Body of pancreas (tissue), 4 donors: ENCODE measurements around the gene ARHGEF40. TPM values are rescaled to one million over a fixed set of nuclear protein-coding genes. Genes with fewer than 3 reads are reported as not detected.

Experiments
- ATAC-seq: fragments of 150-250 bp; one replicate; pipeline ENCODE4 v1.9.1; 2016
- DNase-seq, 4 donors: peaks; one replicate each; pipeline ENCODE4 v3.0.0-alpha.2; 2019
- H3K27ac ChIP-seq, 4 donors: fragments of 200-600 bp; sonication (generic); 1 replicate in 3 of 4; 2 replicates in 1 of 4; pipeline versions ENCODE4 v1.5.1 to v1.6.1; 2016 to 2019; ENCODE audit warnings: mild to moderate bottlenecking in 1 of 4, mixed read lengths in 1 of 4, moderate library complexity in 1 of 4
- H3K27me3 ChIP-seq, 2 donors: fragments of 200-600 bp; sonication (generic); one replicate each; pipeline ENCODE4 v1.6.0; 2016; ENCODE audit warnings: mild to moderate bottlenecking in 1 of 2
- H3K36me3 ChIP-seq, 2 donors: fragments of 200-600 bp; sonication (generic); replicated peaks in 1 of 2; 2 replicates each; pipeline ENCODE4 v1.5.1; 2016; ENCODE audit warnings: low read depth in 2 of 2; ENCODE audit not compliant: insufficient read depth in 1 of 2
- H3K4me1 ChIP-seq: fragments of 200-600 bp; sonication (generic); one replicate; pipeline ENCODE4 v1.6.0; 2016
- H3K4me3 ChIP-seq, 2 donors: fragments of 200-600 bp; sonication (generic); 1 replicate in 1 of 2; 2 replicates in 1 of 2; pipeline ENCODE4 v1.5.1; 2016 to 2019
- H3K9me3 ChIP-seq, 3 donors: fragments of 200-600 bp; sonication (generic); 1 replicate in 2 of 3; 2 replicates in 1 of 3; pipeline ENCODE4 v1.5.1; 2016
- POLR2A ChIP-seq, 3 donors: fragments of 450-650 bp; IDR thresholded peaks; one replicate each; pipeline ENCODE4 v1.6.1; 2016; ENCODE audit warnings: antibody characterized with exemption in 3 of 3, mild to moderate bottlenecking in 2 of 3
- WGBS, 2 donors: methylation state at CpG; one replicate each; pipeline ENCODE4 v1.1.5; 2017; 5-methylcytosine and 5-hydroxymethylcytosine counted together
- intact Hi-C: fragments of 100-400 bp; cut with DNase I; formaldehyde crosslinking; loops from one replicate; pipeline ENCODE4 v1.15.1; 2023
- total RNA-seq, 2 donors: library from RNA; depleted of rRNA; stranded (reverse); fragments of >200 nt; gene quantifications; one replicate each; pipeline ENCODE4 v1.1.0, GENCODE V29; 2016
- TF ChIP-seq, protein P1 (sequence below), 7 experiments: fragments of 450-650 bp in 4 of 7; fragments of 200-600 bp in 3 of 7; sonication (generic) in 3 of 7; IDR thresholded peaks; one replicate each; pipeline ENCODE4 v1.5.1; 2016 to 2019; ENCODE audit warnings: antibody characterized with exemption in 7 of 7

The ARHGEF40 gene
- total RNA-seq, 2 donors from 2014 or later, result 58.4 to 142 TPM

DNA sequence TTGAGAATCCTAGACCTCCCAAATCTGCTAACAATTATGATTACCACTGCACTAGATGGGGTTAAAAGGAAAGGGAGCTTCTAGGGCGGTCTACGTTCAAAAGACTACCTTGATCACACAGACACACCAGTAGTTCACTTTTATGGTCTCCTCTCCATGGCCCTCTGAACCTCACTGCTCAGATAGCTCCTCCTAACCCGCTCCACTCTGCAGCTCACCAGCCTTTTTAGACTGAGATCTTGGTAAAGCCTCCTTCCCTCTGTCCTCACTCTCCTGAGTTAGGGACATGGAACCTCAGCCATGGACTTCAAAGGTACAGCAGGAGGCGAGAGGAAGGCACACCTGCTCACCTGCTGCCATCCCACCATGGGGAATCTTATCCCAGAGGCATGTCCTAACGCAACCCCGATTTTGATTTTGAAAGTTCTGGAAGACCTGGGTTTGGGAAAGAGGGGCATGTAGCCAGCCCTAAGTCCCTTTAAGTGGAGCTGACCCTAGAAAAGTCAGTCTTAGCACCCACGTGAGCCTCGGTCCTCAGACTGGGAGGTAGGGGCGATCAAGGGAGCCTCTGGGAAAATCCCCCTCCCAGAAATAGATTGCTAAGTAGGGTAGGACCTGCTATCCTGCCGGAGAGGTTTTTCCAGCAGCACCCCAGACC is 27.0 kb downstream of the ARHGEF40 start:
- WGBS, 2 donors, result 22 to 28% methylated on average over 10 of the region's 10 CpGs
- Histone ChIP-seq H3K27me3 (no peaks in the 10 kb centered on the region), H3K4me1 (peaks cover 34% of the 10 kb centered on the region), H3K27ac (peak overlapping the region; percentile 72 to 92 (median 86)), H3K4me3 (no peak overlapping the region), H3K9me3 (no peaks in the 10 kb centered on the region), H3K36me3 (no peaks in the 10 kb centered on the region)
- TF ChIP-seq, protein P1, sequence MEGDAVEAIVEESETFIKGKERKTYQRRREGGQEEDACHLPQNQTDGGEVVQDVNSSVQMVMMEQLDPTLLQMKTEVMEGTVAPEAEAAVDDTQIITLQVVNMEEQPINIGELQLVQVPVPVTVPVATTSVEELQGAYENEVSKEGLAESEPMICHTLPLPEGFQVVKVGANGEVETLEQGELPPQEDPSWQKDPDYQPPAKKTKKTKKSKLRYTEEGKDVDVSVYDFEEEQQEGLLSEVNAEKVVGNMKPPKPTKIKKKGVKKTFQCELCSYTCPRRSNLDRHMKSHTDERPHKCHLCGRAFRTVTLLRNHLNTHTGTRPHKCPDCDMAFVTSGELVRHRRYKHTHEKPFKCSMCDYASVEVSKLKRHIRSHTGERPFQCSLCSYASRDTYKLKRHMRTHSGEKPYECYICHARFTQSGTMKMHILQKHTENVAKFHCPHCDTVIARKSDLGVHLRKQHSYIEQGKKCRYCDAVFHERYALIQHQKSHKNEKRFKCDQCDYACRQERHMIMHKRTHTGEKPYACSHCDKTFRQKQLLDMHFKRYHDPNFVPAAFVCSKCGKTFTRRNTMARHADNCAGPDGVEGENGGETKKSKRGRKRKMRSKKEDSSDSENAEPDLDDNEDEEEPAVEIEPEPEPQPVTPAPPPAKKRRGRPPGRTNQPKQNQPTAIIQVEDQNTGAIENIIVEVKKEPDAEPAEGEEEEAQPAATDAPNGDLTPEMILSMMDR (IDR thresholded peaks at IDR 0.05), result no peak
- TF ChIP-seq POLR2A (IDR thresholded peaks at IDR 0.05), result peak in 2 of 3 donors; percentile 7 to 10
- intact Hi-C loops, result no loop called here
- no peak for DNase-seq
- ATAC-seq, result no peak

DNA sequence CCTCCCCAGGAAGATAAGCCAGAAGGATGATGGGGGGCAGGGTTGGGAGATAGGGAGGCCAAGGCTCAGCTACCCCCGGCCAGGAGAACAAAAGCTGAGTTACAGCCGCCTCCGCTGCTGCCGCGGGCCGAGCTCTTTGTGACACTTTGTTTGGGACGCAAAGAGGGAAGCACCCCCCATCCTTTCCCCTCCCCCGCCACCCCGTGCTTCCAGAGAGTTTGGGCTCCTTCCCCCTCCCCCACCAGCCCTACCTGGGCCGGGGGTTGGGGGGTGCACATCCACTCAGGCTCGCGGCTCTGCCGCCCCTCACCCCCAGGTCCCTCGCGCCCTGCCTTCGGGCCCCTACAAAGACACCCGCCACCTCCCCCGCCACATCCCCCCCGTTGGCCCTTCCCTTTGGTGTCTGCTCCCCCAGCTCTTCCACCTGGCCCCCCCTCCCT is 27.6 kb downstream of the ARHGEF40 start:
- WGBS, 2 donors, result 0 to 4% methylated on average over 11 to 18 of the region's 19 CpGs

DNA sequence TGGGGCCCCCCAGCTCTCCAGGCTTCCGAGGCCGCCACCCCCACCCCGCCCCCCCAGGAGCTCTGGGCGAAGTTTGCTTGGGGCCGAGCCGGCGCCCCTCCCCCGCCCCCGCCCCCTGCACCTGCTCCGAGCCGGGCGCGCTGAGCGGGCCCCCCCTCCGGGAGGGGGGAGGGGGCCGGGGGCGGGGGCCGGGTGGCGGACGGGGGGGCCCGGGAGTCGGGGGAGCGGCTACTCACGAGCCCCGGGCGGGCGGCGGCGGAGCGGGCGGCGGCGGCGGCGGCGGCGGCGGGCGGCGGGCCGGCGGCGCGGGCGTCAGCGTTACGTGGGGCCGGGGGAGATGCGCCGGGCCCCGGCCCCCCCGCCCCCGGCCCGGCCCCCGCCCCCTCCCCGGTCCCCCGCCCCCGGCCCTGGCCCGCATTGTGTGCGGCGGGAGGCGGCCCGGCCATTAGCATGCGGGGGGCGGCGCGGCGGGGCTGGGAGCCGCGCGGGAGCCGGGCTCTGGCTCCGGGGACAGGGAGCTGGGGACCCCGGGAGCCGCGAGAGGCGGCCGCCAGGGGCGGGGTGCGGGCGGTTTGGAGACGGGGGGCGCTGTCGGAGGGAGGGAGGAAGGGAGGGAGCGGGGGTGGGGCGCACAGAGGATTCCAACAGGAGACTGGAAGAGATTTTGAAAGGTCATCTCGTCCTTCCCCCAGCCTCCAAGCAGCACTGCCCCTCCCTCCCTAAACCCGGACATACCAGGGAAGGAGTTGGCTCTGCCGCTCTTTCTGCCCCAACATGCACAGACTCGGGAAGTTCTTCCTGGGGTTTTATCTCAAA is 28.2 kb downstream of the ARHGEF40 start, which contains the start of gene ZNF219:
Gene ZNF219 (minus strand): TSS at position 580 of the 816 bp plus-strand sequence. CDS start 5,064 bp downstream, outside the sequence.
- no peaks in the 10 kb centered on the region for H3K27me3 ChIP-seq
- TF ChIP-seq, protein P1 (IDR thresholded peaks at IDR 0.05), result peak in 2 of 7 experiments; percentile 8 to 11
- peak in 1 of 3 donors; percentile 38 for TF ChIP-seq POLR2A (IDR thresholded peaks at IDR 0.05)
- WGBS, 2 donors, result 2% methylated on average over 7 to 41 of the region's 90 CpGs
- peak within 1 kb of the TSS; percentile 35 to 40 for H3K4me3 ChIP-seq
- H3K9me3 ChIP-seq, result no peaks in the 10 kb centered on the region
- H3K27ac ChIP-seq, result peak within 1 kb of the TSS; percentile 79 to 92 (median 88)
- H3K36me3 ChIP-seq, result no peaks in the 10 kb centered on the region
- H3K4me1 ChIP-seq, result peaks cover 29% of the 10 kb centered on the region
- intact Hi-C loops, result no loop called here
- DNase-seq, result peak; percentile 49 to 64 (median 60)
- ATAC-seq, result peak; percentile 47

More for the DNA sequence above, 27.6 kb downstream of the ARHGEF40 start:
- Histone ChIP-seq H3K36me3 (no peaks in the 10 kb centered on the region), H3K9me3 (no peaks in the 10 kb centered on the region), H3K4me3 (peak overlapping the region; percentile 4 to 40), H3K27ac (peak overlapping the region; percentile 72 to 92 (median 86)), H3K4me1 (peaks cover 29% of the 10 kb centered on the region), H3K27me3 (no peaks in the 10 kb centered on the region)
- peak in 2 of 4 donors; percentile 41 to 56 for DNase-seq
- intact Hi-C loops, result no loop called here
- peak in 2 of 3 donors; percentile 6 to 16 for TF ChIP-seq POLR2A (IDR thresholded peaks at IDR 0.05)
- TF ChIP-seq, protein P1 (IDR thresholded peaks at IDR 0.05), result no peak
- peak; percentile 12 for ATAC-seq

DNA sequence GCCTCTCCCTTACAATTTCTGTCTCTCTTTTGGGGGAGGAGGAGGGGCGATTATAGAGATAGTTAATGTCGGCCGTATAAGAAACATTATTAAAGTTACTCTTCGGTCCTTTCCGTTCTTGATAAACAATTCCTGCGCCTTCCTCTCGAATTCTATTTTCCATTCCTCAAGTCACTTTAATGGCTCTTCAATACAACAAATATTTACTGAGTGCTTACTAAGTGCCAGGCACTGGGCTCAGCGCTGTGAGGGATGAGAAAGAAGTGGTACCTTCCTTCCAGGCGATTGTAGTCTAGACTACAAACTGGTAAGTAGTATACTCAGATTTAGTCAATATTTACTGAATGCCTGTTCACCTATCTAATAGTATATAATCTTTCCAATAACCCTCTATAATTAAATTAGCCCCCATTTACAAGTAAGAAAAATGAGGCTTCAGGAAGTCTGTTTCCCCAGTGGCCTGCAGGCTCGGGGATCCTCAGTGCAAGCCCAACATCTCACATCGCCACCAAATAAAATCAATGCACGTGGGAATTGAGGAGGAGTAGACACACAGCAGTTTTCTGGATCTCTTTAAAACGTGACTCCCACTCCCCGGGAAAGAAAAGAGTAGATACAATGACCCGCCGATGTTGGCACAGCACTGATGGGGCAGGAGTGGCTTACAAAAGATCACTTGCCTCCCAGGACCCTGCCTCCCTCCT is 28.9 kb downstream of the ARHGEF40 start:
- ATAC-seq (no peak), DNase-seq (no peak)
- no peaks in the 10 kb centered on the region for H3K36me3 ChIP-seq
- H3K27me3 ChIP-seq, result no peaks in the 10 kb centered on the region
- H3K9me3 ChIP-seq, result no peaks in the 10 kb centered on the region
- peak overlapping the region; percentile 27 to 35 for H3K4me3 ChIP-seq
- TF ChIP-seq, protein P1 (IDR thresholded peaks at IDR 0.05), result no peak
- TF ChIP-seq POLR2A (IDR thresholded peaks at IDR 0.05), result no peak
- intact Hi-C loops, result no loop called here
- WGBS, 2 donors, result 3 to 5% methylated on average over 16 of the region's 16 CpGs
- H3K4me1 ChIP-seq, result peaks cover 30% of the 10 kb centered on the region
- peak overlapping the region; percentile 79 to 92 (median 88) for H3K27ac ChIP-seq
